ENCODE measurements around the gene IGDCC3. TPM values are rescaled to one million over a fixed set of nuclear protein-coding genes. Genes with fewer than 3 reads are reported as not detected.

IGDCC3 gene
- total and polyA plus RNA-seq, 10 of the 15 experiments (the other 5 are each of a cell fraction or from before 2014, with no cell fraction given) = 0.10 to 0.20 (median 0.15) TPM; not detected in 7

DNA sequence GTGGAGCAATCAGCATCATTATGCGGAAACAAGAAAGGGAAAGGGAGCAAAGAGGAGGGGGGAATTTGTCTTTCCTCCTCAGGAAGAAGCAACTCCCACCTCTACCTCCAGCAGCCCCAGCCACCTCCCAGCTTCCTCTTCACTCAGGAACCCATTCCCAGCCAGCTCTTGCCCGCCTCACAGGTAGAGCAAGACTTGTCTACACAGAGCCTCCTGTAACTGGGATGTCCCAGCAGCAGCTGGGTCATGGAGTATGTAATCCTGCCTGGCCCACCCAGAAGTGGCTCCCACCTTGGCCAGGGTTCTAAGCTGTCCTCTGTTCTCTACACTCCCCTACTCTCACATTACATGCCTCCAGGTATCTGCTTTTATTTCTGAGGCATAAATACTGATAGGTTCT is 14.0 kb downstream of the IGDCC3 start:
- intact Hi-C loops (cut with micrococcal nuclease; ENCODE audit: unreplicated experiment) (no loop called here), in situ Hi-C loops (cut with MboI) (no loop called here)
- BruUV-seq (replicated peaks) = no TSS peak
- ATAC-seq (no peak), DNase-seq (ENCODE audit: low read depth, low spot score) (no peak), FAIRE-seq (no peak)
- no peak overlapping the region for H3K9ac ChIP-seq (ENCODE audit: control insufficient read depth, insufficient read depth, low read length)
- RAD21 ChIA-PET (ENCODE audit: unreplicated experiment) = no interaction called here
- CTCF ChIA-PET = no interaction called here
- H3K36me3 ChIP-seq (ENCODE audit: control insufficient read depth in 2 of 2, insufficient read depth in 2 of 2, low read length in 1 of 2) = no peaks in the 10 kb centered on the region
- H3K27me3 ChIP-seq (replicated peaks in 1 of 2; ENCODE audit: control insufficient read depth in 2 of 2, insufficient read depth in 2 of 2, low read length in 1 of 2) = peaks cover 0 to 1% of the 10 kb centered on the region in 2 experiments; a peak in 2 of 4 replicates
- no peaks in the 10 kb centered on the region for H3K79me2 ChIP-seq (ENCODE audit: control insufficient read depth, insufficient read depth, low read length)
- WGBS (ENCODE audit: insufficient coverage, insufficient replicate concordance, low lambda C conversion rate, missing lambda C conversion rate) = 0% methylated on average over 1 of the region's 2 CpGs
- SMC1A ChIA-PET (ENCODE audit: uncharacterized antibody, unreplicated experiment) = no interaction called here
- no peak overlapping the region for H3K4me3 ChIP-seq
- no peaks in the 10 kb centered on the region for H3K4me1 ChIP-seq (ENCODE audit: control insufficient read depth, insufficient read depth, low read length)
- H3K4me2 ChIP-seq (ENCODE audit: control insufficient read depth, insufficient read depth) = no peak overlapping the region
- H3K27ac ChIP-seq (ENCODE audit: control insufficient read depth, insufficient read depth) = no peak overlapping the region
- TF ChIP-seq, protein P1, sequence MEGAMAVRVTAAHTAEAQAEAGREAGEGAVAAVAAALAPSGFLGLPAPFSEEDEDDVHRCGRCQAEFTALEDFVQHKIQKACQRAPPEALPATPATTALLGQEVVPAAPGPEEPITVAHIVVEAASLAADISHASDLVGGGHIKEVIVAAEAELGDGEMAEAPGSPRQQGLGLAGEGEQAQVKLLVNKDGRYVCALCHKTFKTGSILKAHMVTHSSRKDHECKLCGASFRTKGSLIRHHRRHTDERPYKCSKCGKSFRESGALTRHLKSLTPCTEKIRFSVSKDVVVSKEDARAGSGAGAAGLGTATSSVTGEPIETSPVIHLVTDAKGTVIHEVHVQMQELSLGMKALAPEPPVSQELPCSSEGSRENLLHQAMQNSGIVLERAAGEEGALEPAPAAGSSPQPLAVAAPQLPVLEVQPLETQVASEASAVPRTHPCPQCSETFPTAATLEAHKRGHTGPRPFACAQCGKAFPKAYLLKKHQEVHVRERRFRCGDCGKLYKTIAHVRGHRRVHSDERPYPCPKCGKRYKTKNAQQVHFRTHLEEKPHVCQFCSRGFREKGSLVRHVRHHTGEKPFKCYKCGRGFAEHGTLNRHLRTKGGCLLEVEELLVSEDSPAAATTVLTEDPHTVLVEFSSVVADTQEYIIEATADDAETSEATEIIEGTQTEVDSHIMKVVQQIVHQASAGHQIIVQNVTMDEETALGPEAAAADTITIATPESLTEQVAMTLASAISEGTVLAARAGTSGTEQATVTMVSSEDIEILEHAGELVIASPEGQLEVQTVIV (IDR thresholded peaks at IDR 0.05; ENCODE audit: borderline replicate concordance, partially characterized antibody) = no peak
- TF ChIP-seq CBFB (IDR thresholded peaks at IDR 0.05; ENCODE audit: low read depth) (no peak), ZZZ3 (IDR thresholded peaks at IDR 0.05; ENCODE audit: control insufficient read depth, insufficient read length, low read depth) (no peak), SREBF2 (IDR thresholded peaks at IDR 0.05; ENCODE audit: low read length) (no peak), IKZF1 (conservative IDR thresholded peaks at IDR 0.05) (no peak), PAX8 (IDR thresholded peaks at IDR 0.05) (no peak), MYC (IDR thresholded peaks at IDR 0.05; ENCODE audit: insufficient read depth, insufficient read length, insufficient replicate concordance, low read length, severe bottlenecking) (no peak), ZNF622 (IDR thresholded peaks at IDR 0.05) (no peak), ESRRA (IDR thresholded peaks at IDR 0.05; ENCODE audit: low read length) (no peak), SMAD5 (IDR thresholded peaks at IDR 0.05; ENCODE audit: low read depth) (no peak), NR2C1 (IDR thresholded peaks at IDR 0.05) (no peak)
- TF ChIP-seq, protein P2, sequence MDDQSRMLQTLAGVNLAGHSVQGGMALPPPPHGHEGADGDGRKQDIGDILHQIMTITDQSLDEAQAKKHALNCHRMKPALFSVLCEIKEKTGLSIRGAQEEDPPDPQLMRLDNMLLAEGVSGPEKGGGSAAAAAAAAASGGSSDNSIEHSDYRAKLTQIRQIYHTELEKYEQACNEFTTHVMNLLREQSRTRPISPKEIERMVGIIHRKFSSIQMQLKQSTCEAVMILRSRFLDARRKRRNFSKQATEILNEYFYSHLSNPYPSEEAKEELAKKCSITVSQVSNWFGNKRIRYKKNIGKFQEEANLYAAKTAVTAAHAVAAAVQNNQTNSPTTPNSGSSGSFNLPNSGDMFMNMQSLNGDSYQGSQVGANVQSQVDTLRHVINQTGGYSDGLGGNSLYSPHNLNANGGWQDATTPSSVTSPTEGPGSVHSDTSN (IDR thresholded peaks at IDR 0.05; ENCODE audit: insufficient replicate concordance, low read depth, low read length) = no peak
- TF ChIP-seq, protein P3, sequence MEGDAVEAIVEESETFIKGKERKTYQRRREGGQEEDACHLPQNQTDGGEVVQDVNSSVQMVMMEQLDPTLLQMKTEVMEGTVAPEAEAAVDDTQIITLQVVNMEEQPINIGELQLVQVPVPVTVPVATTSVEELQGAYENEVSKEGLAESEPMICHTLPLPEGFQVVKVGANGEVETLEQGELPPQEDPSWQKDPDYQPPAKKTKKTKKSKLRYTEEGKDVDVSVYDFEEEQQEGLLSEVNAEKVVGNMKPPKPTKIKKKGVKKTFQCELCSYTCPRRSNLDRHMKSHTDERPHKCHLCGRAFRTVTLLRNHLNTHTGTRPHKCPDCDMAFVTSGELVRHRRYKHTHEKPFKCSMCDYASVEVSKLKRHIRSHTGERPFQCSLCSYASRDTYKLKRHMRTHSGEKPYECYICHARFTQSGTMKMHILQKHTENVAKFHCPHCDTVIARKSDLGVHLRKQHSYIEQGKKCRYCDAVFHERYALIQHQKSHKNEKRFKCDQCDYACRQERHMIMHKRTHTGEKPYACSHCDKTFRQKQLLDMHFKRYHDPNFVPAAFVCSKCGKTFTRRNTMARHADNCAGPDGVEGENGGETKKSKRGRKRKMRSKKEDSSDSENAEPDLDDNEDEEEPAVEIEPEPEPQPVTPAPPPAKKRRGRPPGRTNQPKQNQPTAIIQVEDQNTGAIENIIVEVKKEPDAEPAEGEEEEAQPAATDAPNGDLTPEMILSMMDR (IDR thresholded peaks at IDR 0.05 in 2 of 3, conservative IDR thresholded peaks at IDR 0.05 in 1 of 3; ENCODE audit: control insufficient read depth in 2 of 3, extremely low read depth in 1 of 3, insufficient read depth in 1 of 3, low read depth in 3 of 3, low read length in 3 of 3) = no peak
- no peaks in the 10 kb centered on the region for H3K9me3 ChIP-seq (replicated peaks; ENCODE audit: control insufficient read depth, insufficient read depth, low read length)
- POLR2A ChIA-PET = no interaction called here
- no peaks in the 10 kb centered on the region for H4K20me1 ChIP-seq (ENCODE audit: control insufficient read depth, insufficient read depth)
- H2AFZ ChIP-seq (ENCODE audit: control insufficient read depth, low read depth, low read length) = no peak overlapping the region
